ENCODE measurements around the gene IMMP2L. TPM values are rescaled to one million over a fixed set of nuclear protein-coding genes. Genes with fewer than 3 reads are reported as not detected.

The IMMP2L gene
- total RNA-seq, 1 donor from 2014 or later = 11.2 TPM

DNA sequence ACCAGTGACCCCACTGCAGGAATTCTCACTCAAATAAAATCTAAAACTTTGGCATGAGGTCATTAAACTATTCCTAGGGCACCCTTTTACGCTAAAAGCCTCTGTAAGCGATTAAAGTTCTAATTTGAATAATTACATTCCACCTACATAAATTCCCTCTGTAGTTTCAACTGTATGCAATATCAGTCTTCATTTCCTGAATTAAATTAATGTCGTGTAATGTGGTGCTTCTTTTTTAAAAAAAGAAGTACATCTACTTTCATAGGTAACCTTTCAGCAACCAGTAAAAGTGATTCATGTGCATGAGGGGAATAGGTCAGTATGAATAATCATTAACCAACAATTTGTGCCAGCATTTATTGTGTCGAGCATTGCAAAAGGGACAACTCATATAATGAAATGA, 44.7 kb downstream of the IMMP2L start:
- Mint-ChIP-seq H3K4me1 (ENCODE audit: unreplicated experiment) (no peaks in the 10 kb centered on the region), H3K9me3 (ENCODE audit: unreplicated experiment) (no peaks in the 10 kb centered on the region), H3K27ac (ENCODE audit: unreplicated experiment) (no peak overlapping the region), H3K4me3 (ENCODE audit: unreplicated experiment) (no peak overlapping the region), H3K36me3 (ENCODE audit: low read depth, unreplicated experiment) (no peaks in the 10 kb centered on the region), H3K27me3 (ENCODE audit: unreplicated experiment) (no peaks in the 10 kb centered on the region)
- DNase-seq (ENCODE audit: low spot score) = no peak
- TF ChIP-seq, protein P1, sequence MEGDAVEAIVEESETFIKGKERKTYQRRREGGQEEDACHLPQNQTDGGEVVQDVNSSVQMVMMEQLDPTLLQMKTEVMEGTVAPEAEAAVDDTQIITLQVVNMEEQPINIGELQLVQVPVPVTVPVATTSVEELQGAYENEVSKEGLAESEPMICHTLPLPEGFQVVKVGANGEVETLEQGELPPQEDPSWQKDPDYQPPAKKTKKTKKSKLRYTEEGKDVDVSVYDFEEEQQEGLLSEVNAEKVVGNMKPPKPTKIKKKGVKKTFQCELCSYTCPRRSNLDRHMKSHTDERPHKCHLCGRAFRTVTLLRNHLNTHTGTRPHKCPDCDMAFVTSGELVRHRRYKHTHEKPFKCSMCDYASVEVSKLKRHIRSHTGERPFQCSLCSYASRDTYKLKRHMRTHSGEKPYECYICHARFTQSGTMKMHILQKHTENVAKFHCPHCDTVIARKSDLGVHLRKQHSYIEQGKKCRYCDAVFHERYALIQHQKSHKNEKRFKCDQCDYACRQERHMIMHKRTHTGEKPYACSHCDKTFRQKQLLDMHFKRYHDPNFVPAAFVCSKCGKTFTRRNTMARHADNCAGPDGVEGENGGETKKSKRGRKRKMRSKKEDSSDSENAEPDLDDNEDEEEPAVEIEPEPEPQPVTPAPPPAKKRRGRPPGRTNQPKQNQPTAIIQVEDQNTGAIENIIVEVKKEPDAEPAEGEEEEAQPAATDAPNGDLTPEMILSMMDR (IDR thresholded peaks at IDR 0.05; ENCODE audit: unreplicated experiment) = no peak

DNA sequence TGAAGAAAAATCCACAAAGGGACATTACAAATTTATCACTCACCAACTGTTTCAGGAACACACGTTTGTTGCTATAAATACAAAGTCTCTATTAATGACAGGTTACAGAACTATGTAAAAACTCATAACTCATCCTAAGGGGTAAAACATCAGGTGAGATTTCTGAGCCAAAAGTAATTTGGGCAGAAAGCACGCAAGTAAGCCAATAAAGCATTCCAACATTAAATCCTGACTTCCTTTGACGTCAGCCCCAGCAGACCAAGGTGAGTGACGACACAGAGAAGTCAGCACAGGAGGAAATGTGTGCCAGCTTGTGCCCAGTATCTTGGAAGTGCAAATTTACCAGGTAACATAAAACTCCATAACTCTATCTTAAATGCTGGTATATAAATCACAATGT, 45.7 kb downstream of the IMMP2L start:
- no peaks in the 10 kb centered on the region for H3K27me3 Mint-ChIP-seq (ENCODE audit: unreplicated experiment)

DNA sequence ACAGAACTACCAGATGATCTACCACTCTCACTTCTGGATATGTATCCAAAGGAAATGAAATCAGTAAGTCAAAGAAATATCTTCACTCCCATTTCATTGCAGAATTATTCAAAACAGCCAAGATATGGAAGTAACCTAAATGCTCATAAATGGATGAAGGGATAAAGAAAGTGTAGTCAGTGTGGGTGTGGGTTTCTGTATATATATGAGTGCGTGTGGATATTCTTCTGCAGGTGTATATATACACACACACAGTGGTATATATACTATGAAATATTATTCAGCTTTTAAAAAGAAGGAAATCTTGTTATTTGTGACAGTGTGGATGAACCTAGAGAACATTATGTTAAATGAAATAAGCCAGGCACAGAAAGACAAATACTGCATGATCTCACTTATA, 48.7 kb downstream of the IMMP2L start:
- H3K4me1 Mint-ChIP-seq (ENCODE audit: unreplicated experiment) = peaks cover 7% of the 10 kb centered on the region
- TF ChIP-seq, protein P1 (IDR thresholded peaks at IDR 0.05; ENCODE audit: unreplicated experiment) = no peak
- DNase-seq (ENCODE audit: low spot score) = no peak
- no peak overlapping the region for H3K4me3 Mint-ChIP-seq (ENCODE audit: unreplicated experiment)
- no peaks in the 10 kb centered on the region for H3K36me3 Mint-ChIP-seq (ENCODE audit: low read depth, unreplicated experiment)
- no peak overlapping the region for H3K27ac Mint-ChIP-seq (ENCODE audit: unreplicated experiment)
- H3K27me3 Mint-ChIP-seq (ENCODE audit: unreplicated experiment) = no peaks in the 10 kb centered on the region
- H3K9me3 Mint-ChIP-seq (ENCODE audit: unreplicated experiment) = no peaks in the 10 kb centered on the region

More for the DNA sequence above, 45.7 kb downstream of the IMMP2L start:
- Mint-ChIP-seq H3K9me3 (ENCODE audit: unreplicated experiment) (no peaks in the 10 kb centered on the region), H3K36me3 (ENCODE audit: low read depth, unreplicated experiment) (no peaks in the 10 kb centered on the region), H3K4me3 (ENCODE audit: unreplicated experiment) (no peak overlapping the region), H3K27ac (ENCODE audit: unreplicated experiment) (no peak overlapping the region), H3K4me1 (ENCODE audit: unreplicated experiment) (no peaks in the 10 kb centered on the region)
- DNase-seq (ENCODE audit: low spot score) = no peak
- TF ChIP-seq, protein P1 (IDR thresholded peaks at IDR 0.05; ENCODE audit: unreplicated experiment) = no peak

DNA sequence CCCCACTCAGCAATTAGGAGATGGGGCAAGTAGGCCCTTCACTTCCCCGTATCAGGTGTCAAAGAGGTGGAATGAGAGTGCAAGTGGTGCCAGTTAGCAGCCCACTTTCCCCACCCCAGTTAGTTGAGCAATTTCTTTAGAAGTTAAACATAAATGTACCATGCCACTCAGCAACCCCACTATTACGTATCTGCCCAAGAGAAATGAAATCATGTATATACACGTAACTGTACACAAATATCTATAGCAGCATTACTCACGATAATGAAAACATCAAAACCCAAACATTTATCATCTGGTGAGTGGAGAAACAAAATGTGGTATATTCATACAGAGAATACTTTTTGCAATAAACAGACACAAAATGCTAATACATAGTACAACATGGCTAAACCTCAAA, 50.4 kb downstream of the IMMP2L start:
- TF ChIP-seq, protein P1 (IDR thresholded peaks at IDR 0.05; ENCODE audit: unreplicated experiment) = no peak
- H3K4me3 Mint-ChIP-seq (ENCODE audit: unreplicated experiment) = no peak overlapping the region
- DNase-seq (ENCODE audit: low spot score) = no peak
- no peaks in the 10 kb centered on the region for H3K36me3 Mint-ChIP-seq (ENCODE audit: low read depth, unreplicated experiment)
- no peaks in the 10 kb centered on the region for H3K9me3 Mint-ChIP-seq (ENCODE audit: unreplicated experiment)
- no peaks in the 10 kb centered on the region for H3K27me3 Mint-ChIP-seq (ENCODE audit: unreplicated experiment)
- H3K4me1 Mint-ChIP-seq (ENCODE audit: unreplicated experiment) = peaks cover 7% of the 10 kb centered on the region
- no peak overlapping the region for H3K27ac Mint-ChIP-seq (ENCODE audit: unreplicated experiment)

DNA sequence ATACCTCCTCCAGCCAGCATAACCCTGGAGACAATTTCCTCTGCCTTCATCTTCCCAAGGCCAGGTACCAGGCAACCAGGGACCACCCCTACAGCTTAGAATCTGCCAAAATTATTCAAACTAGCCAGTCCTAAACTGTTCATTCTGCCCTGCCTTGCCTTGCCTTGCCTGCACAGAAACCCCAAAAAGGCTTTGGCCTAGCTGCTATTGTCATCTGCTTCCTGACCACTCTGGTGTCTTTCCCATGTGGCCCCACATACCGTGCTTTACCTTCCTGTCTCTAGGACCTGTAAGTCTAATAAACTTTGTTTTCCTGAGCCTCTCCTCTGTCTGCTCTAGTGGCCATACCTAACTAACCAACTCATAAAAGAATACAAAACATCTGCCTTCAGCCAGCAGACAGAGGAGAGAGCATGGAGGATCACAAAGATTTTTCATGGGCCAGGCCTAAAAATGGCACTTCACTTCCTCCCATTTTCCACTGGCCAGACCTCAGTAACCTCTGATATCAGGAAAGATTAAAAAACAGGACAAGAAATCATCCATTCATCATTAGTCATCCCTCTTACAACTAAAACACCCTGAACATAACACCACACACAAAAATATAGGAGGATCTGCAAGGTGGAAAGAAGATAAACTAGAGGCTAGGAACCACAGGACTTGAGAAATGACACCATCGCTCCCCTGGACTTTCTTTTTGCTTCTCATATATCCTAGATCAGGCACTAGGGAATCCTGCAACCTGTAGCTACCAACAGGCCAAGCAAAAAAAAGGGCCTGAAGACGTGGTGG, 51.5 kb downstream of the IMMP2L start:
- no peak overlapping the region for H3K4me3 Mint-ChIP-seq (ENCODE audit: unreplicated experiment)
- H3K27me3 Mint-ChIP-seq (ENCODE audit: unreplicated experiment) = no peaks in the 10 kb centered on the region
- no peaks in the 10 kb centered on the region for H3K36me3 Mint-ChIP-seq (ENCODE audit: low read depth, unreplicated experiment)
- H3K9me3 Mint-ChIP-seq (ENCODE audit: unreplicated experiment) = no peaks in the 10 kb centered on the region
- H3K4me1 Mint-ChIP-seq (ENCODE audit: unreplicated experiment) = peaks cover 7% of the 10 kb centered on the region
- H3K27ac Mint-ChIP-seq (ENCODE audit: unreplicated experiment) = peak overlapping the region; percentile 34
- DNase-seq (ENCODE audit: low spot score) = no peak
- TF ChIP-seq, protein P1 (IDR thresholded peaks at IDR 0.05; ENCODE audit: unreplicated experiment) = no peak
